Measurements from ENCODE around the gene BMP4. TPM values are rescaled to one million over a fixed set of nuclear protein-coding genes. Genes with fewer than 3 reads are reported as not detected.

Gene BMP4
- total and polyA plus RNA-seq, 2 of the 13 experiments (the other 11 are each of a cell fraction or from before 2014, with no cell fraction given): 56.4 to 169 TPM

GRCh38 chr14:53956427-53957201, at the start of gene BMP4 (continued):
- TF ChIP-seq NFAT5 (CRISPR knock-in tag; IDR thresholded peaks at IDR 0.05) (peak; percentile 92), HES4 (CRISPR knock-in tag; IDR thresholded peaks at IDR 0.05; ENCODE audit: borderline replicate concordance) (peak; percentile 83), ELF1 (CRISPR knock-in tag; IDR thresholded peaks at IDR 0.05) (peak; percentile 90), ZNF747 (CRISPR knock-in tag; IDR thresholded peaks at IDR 0.05; ENCODE audit: borderline replicate concordance) (peak; percentile 81; the same call in 1 of the 2 replicates), ZBTB20 (CRISPR knock-in tag; IDR thresholded peaks at IDR 0.05; ENCODE audit: borderline replicate concordance, low read depth) (peak; percentile 28), ZNF841 (CRISPR knock-in tag; IDR thresholded peaks at IDR 0.05; ENCODE audit: borderline replicate concordance) (peak; percentile 87; the same call in 1 of the 2 replicates), SNAPC2 (CRISPR knock-in tag; IDR thresholded peaks at IDR 0.05) (peak; percentile 86), ATF3 (CRISPR knock-in tag; IDR thresholded peaks at IDR 0.05) (no peak), ZMYM4 (CRISPR knock-in tag; IDR thresholded peaks at IDR 0.05) (peak; percentile 66), POLR2AphosphoS2 (IDR thresholded peaks at IDR 0.05; ENCODE audit: low read depth, low read length) (no peak), ZXDC (CRISPR knock-in tag; IDR thresholded peaks at IDR 0.05) (peak; percentile 81), ZNF501 (CRISPR knock-in tag; IDR thresholded peaks at IDR 0.05) (no peak), ZNF33A (CRISPR knock-in tag; IDR thresholded peaks at IDR 0.05; ENCODE audit: borderline replicate concordance) (no peak), MTA1 (CRISPR knock-in tag; IDR thresholded peaks at IDR 0.05; ENCODE audit: borderline replicate concordance) (peak; percentile 93; the same call in 1 of the 2 replicates), ZFX (CRISPR knock-in tag; IDR thresholded peaks at IDR 0.05; ENCODE audit: low read depth) (peak; percentile 81), ZNF510 (CRISPR knock-in tag; IDR thresholded peaks at IDR 0.05; ENCODE audit: low read depth) (peak; percentile 38; the same call in 1 of the 2 replicates), ZBTB49 (CRISPR knock-in tag; IDR thresholded peaks at IDR 0.05; ENCODE audit: borderline replicate concordance) (no peak), ZNF329 (CRISPR knock-in tag; IDR thresholded peaks at IDR 0.05; ENCODE audit: low read depth) (no peak)

Data from HepG2 (cell line).